PC-3 (cell line): ENCODE data around the gene MEF2C. TPM values are rescaled to one million over a fixed set of nuclear protein-coding genes. Genes with fewer than 3 reads are reported as not detected.

Source experiments
- ATAC-seq: fragments of 200-7000 bp; cut with Tn5 transposase; 2 replicates; pipeline ENCODE4 v1.9.1; 2020; ENCODE audit warnings: mild to moderate bottlenecking, moderate library complexity
- BruUV-seq: library from RNA; stranded (reverse); fragments of 400-500 nt; replicated peaks from 2 replicates; lab custom pipeline; 2021; lab: Mats Ljungman, UMichigan
- CTCF ChIA-PET: fragments of 300-600 bp; sonication (Branson Sonifier 250); formaldehyde crosslinking; loops from one replicate; lab custom pipeline; 2022; ENCODE audit warnings: antibody characterized with exemption; lab: Charles Lee
- POLR2A ChIA-PET: fragments of 300-600 bp; sonication (Branson Sonifier 250); formaldehyde crosslinking; loops from one replicate; lab custom pipeline; 2022; ENCODE audit warnings: antibody characterized with exemption; ENCODE audit not compliant: unreplicated experiment; lab: Charles Lee
- DNase-seq: peaks from one replicate; pipeline ENCODE4 v3.0.0-alpha.2; 2015
- H2AFZ ChIP-seq: fragments of 300-600 bp; sonication (generic); 2 replicates; pipeline ENCODE4 v1.6.0; 2016; ENCODE audit warnings: antibody characterized with exemption, low read length
- H3F3A ChIP-seq: fragments of 300-600 bp; sonication (generic); one replicate; pipeline ENCODE4 v1.6.0; 2017; ENCODE audit warnings: antibody characterized with exemption, low read length, control low read depth, mild to moderate bottlenecking; ENCODE audit not compliant: unreplicated experiment
- H3K27ac ChIP-seq: fragments of 300-600 bp; sonication (generic); 2 replicates; pipeline ENCODE4 v1.5.1; 2016; ENCODE audit warnings: mild to moderate bottlenecking, low read length
- H3K27me3 ChIP-seq: fragments of 300-600 bp; sonication (generic); 2 replicates; pipeline ENCODE4 v1.6.1; 2016; ENCODE audit warnings: low read length, mixed read lengths
- H3K36me3 ChIP-seq: fragments of 300-600 bp; sonication (generic); 2 replicates; pipeline ENCODE4 v1.6.1; 2016; ENCODE audit warnings: low read depth, mixed run types, low read length, mixed read lengths
- H3K4me1 ChIP-seq: fragments of 300-600 bp; sonication (generic); 2 replicates; pipeline ENCODE4 v1.5.1; 2016; ENCODE audit warnings: low read length; ENCODE audit not compliant: insufficient read depth
- H3K4me2 ChIP-seq: fragments of 300-600 bp; sonication (generic); 2 replicates; pipeline ENCODE4 v1.6.0; 2016; ENCODE audit warnings: low read length
- H3K4me3 ChIP-seq: fragments of 300-600 bp; sonication (generic); 2 replicates; pipeline ENCODE4 v1.5.1; 2016; ENCODE audit warnings: mild to moderate bottlenecking, low read length, mixed read lengths
- H3K79me2 ChIP-seq: fragments of 300-600 bp; sonication (generic); 2 replicates; pipeline ENCODE4 v1.6.1; 2017; ENCODE audit warnings: low read length, mixed read lengths
- H3K9ac ChIP-seq: fragments of 300-600 bp; sonication (generic); 2 replicates; pipeline ENCODE4 v1.6.0; 2016; ENCODE audit warnings: mild to moderate bottlenecking, low read length
- H3K9me2 ChIP-seq: fragments of 300-600 bp; sonication (generic); replicated peaks from 2 replicates; pipeline ENCODE4 v1.6.1; 2016; ENCODE audit warnings: mixed run types, low read length, mixed read lengths
- H3K9me3 ChIP-seq: fragments of 300-600 bp; sonication (generic); 2 replicates; pipeline ENCODE4 v1.6.1; 2016; ENCODE audit warnings: low read length, mixed read lengths
- H4K20me1 ChIP-seq: fragments of 300-600 bp; sonication (generic); 2 replicates; pipeline ENCODE4 v1.6.1; 2016; ENCODE audit warnings: low read length, mixed read lengths
- EZH2 ChIP-seq: fragments of 300-600 bp; sonication (generic); IDR thresholded peaks from one replicate; pipeline ENCODE4 v1.6.1; 2017; ENCODE audit warnings: antibody characterized with exemption, mild to moderate bottlenecking, low read length; ENCODE audit not compliant: unreplicated experiment
- EZH2phosphoT487 ChIP-seq: fragments of 300-600 bp; sonication (generic); IDR thresholded peaks from 2 replicates; pipeline ENCODE4 v1.6.1; 2018; ENCODE audit warnings: mild to moderate bottlenecking, antibody characterized with exemption, low read length, borderline replicate concordance
- intact Hi-C: fragments of 100-400 bp; cut with micrococcal nuclease; formaldehyde crosslinking; loops from 2 replicates; pipeline ENCODE4 v1.9.0; 2023
- total RNA-seq: library from RNA; depleted of rRNA; stranded (reverse); fragments of >200 nt; gene quantifications from 2 replicates; pipeline ENCODE4 v1.2.3, GENCODE V29; 2014
- TF ChIP-seq, protein P1 (sequence below): fragments of 300-600 bp; sonication (generic); conservative IDR thresholded peaks from 2 replicates; pipeline ENCODE4 v1.5.1; 2017; ENCODE audit warnings: antibody characterized with exemption, low read depth, mild to moderate bottlenecking, low read length

Gene MEF2C
- total RNA-seq, 1 experiment from 2014 or later, result 8.0 TPM

DNA sequence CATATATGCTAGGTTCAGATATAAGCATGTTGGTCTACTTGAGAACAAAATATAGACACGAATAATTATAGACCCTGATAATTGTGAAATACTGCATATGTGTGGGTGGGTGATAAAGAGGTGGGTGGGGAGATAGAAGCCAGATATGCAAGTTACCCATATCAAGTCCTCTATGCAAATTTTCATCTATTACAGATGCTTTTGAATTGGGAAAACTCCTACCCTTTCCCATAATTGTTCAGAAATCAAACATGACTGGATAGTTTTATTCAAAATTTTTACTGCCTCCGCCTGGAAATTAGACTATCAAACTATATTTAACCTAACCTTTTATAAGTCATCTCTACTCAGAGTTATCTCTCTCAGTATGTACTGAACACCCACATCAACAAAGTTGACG lies 157.5 kb downstream of the MEF2C start:
- Histone ChIP-seq H3K4me3 (no peak overlapping the region), H3K9me3 (no peaks in the 10 kb centered on the region), H3K27ac (no peak overlapping the region), H3K79me2 (no peaks in the 10 kb centered on the region), H3K4me1 (no peaks in the 10 kb centered on the region), H3K9ac (no peak overlapping the region), H3K4me2 (no peak overlapping the region), H3F3A (no peaks in the 10 kb centered on the region), H3K36me3 (no peaks in the 10 kb centered on the region), H3K9me2 (no peaks in the 10 kb centered on the region), H2AFZ (no peak overlapping the region), H3K27me3 (no peaks in the 10 kb centered on the region), H4K20me1 (no peaks in the 10 kb centered on the region)
- DNase-seq, result no peak
- intact Hi-C loops, result loop anchor here (5.0 to 10.0 kb wide), 5 partner anchors 307 to 1709 kb away; no protein-coding TSS in a partner anchor
- ChIA-PET CTCF (no interaction called here), POLR2A (no interaction called here)
- TF ChIP-seq, protein P1, sequence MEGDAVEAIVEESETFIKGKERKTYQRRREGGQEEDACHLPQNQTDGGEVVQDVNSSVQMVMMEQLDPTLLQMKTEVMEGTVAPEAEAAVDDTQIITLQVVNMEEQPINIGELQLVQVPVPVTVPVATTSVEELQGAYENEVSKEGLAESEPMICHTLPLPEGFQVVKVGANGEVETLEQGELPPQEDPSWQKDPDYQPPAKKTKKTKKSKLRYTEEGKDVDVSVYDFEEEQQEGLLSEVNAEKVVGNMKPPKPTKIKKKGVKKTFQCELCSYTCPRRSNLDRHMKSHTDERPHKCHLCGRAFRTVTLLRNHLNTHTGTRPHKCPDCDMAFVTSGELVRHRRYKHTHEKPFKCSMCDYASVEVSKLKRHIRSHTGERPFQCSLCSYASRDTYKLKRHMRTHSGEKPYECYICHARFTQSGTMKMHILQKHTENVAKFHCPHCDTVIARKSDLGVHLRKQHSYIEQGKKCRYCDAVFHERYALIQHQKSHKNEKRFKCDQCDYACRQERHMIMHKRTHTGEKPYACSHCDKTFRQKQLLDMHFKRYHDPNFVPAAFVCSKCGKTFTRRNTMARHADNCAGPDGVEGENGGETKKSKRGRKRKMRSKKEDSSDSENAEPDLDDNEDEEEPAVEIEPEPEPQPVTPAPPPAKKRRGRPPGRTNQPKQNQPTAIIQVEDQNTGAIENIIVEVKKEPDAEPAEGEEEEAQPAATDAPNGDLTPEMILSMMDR, result no peak
- TF ChIP-seq EZH2 (no peak), EZH2phosphoT487 (no peak)
- BruUV-seq, result no TSS peak
- ATAC-seq, result no peak

DNA sequence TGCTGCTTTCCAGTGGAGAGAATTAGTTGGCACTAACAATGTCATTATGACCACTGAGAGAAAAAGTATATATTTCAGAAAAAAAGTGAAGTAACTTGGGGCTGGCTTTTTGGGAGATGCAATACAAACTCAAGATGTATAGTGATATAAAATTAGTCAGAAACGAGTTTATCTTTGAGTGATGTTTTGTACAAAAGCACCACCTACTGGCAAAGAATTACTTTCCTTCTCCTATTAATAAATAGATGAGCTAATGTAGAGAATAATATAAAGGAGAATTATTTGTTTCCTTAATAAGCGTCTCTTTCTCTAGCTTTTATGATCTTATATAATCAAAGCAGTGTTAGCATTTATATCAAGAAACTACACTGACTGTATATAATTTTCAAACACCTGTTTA lies 158.8 kb downstream of the MEF2C start:
- DNase-seq (peak; percentile 68), ATAC-seq (peak; percentile 34)
- Histone ChIP-seq H3K9me2 (no peaks in the 10 kb centered on the region), H3K27ac (no peak overlapping the region), H3K4me1 (peaks cover 8% of the 10 kb centered on the region), H3K27me3 (no peaks in the 10 kb centered on the region), H3K79me2 (no peaks in the 10 kb centered on the region), H2AFZ (no peak overlapping the region), H3K9ac (no peak overlapping the region), H3K4me3 (no peak overlapping the region), H3F3A (no peaks in the 10 kb centered on the region), H3K4me2 (no peak overlapping the region), H3K36me3 (no peaks in the 10 kb centered on the region), H4K20me1 (no peaks in the 10 kb centered on the region), H3K9me3 (no peaks in the 10 kb centered on the region)
- intact Hi-C loops, result loop anchor here (1.0 to 10.0 kb wide), 4 partner anchors 33 to 1711 kb away; no protein-coding TSS in a partner anchor
- POLR2A ChIA-PET, result interaction anchor here (0.6 kb wide), 2 partner anchors 10 to 517 kb away, joined by 5 read pairs; no protein-coding TSS in a partner anchor
- no TSS peak for BruUV-seq
- CTCF ChIA-PET, result interaction anchor here (0.6 to 1.3 kb wide), 4 partner anchors 34 to 1682 kb away, joined by 5 to 17 read pairs (median 14); no protein-coding TSS in a partner anchor
- TF ChIP-seq EZH2phosphoT487, result no peak
- TF ChIP-seq, protein P1, result peak; percentile 75

DNA sequence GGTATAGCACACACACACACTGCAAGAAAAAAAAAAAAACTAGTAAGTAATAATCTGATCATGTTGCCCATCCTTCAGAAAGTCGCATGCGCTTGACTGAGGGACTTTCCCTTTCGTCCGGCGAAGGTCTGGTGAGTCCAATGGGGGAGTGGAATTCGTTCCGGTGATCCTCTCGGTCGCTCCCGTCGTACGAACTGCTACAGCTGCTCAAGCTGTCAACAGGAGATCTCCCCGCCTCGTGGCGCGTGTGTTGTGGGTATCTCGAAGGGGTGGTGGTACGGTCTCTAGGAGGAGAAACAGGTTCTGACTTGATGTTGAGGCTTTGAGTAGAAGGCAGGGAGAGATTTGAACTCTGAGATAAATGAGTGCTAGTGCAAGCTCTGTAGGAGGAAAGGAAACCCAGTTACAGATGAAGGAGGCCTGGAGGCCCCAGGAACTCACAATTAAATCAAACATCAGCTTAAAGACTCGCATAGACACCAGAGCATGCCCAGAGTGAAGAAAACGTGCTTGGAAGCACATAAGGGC lies 160.4 kb downstream of the MEF2C start:
- POLR2A ChIA-PET, result no interaction called here
- DNase-seq (no peak), ATAC-seq (no peak)
- no peak overlapping the region for H3K4me2 ChIP-seq
- H3F3A ChIP-seq, result no peaks in the 10 kb centered on the region
- H3K27me3 ChIP-seq, result no peaks in the 10 kb centered on the region
- CTCF ChIA-PET, result no interaction called here
- intact Hi-C loops, result loop anchor here (10.0 kb wide), 2 partner anchors 1298 to 1712 kb away; no protein-coding TSS in a partner anchor
- H3K4me1 ChIP-seq, result peaks cover 11% of the 10 kb centered on the region
- no peaks in the 10 kb centered on the region for H4K20me1 ChIP-seq
- H3K9me2 ChIP-seq, result no peaks in the 10 kb centered on the region
- TF ChIP-seq EZH2, result no peak
- TF ChIP-seq, protein P1, result no peak
- TF ChIP-seq EZH2phosphoT487, result no peak
- no peak overlapping the region for H3K9ac ChIP-seq
- H2AFZ ChIP-seq, result no peak overlapping the region
- no peaks in the 10 kb centered on the region for H3K79me2 ChIP-seq
- no TSS peak for BruUV-seq
- H3K36me3 ChIP-seq, result no peaks in the 10 kb centered on the region
- H3K9me3 ChIP-seq, result no peaks in the 10 kb centered on the region
- no peak overlapping the region for H3K4me3 ChIP-seq
- no peak overlapping the region for H3K27ac ChIP-seq
